ENCODE results near the gene PXDN. TPM values are rescaled to one million over a fixed set of nuclear protein-coding genes. Genes with fewer than 3 reads are reported as not detected.
A peak's percentile ranks its signal among the peaks of the same experiment; 100 is the strongest.

Gene PXDN
- total RNA-seq, 4 donors from 2014 or later, result 26.6 to 254 (median 59.8) TPM

- no peaks in the 10 kb centered on the region for H3K27me3 ChIP-seq
- no peak overlapping the region for H3K4me3 ChIP-seq
- intact Hi-C loops (cut with DNase I; ENCODE audit: low total_unique reads), result no loop called here
- peaks cover 4 to 6% of the 10 kb centered on the region in 2 donors for H3K4me1 ChIP-seq
- TF ChIP-seq CTCF (IDR thresholded peaks at IDR 0.05) (no peak), POLR2A (IDR thresholded peaks at IDR 0.05) (no peak)
- H3K27ac ChIP-seq, result peak overlapping the region in 1 of 2 donors; percentile 68
- no peak for DNase-seq
- H3K36me3 ChIP-seq, result no peaks in the 10 kb centered on the region
- H3K9me3 ChIP-seq, result no peaks in the 10 kb centered on the region
Observed at GRCh38 chr2:1722692-1723091, 21.6 kb downstream of the PXDN start.

GRCh38 chr2:1721706-1722646, 22.3 kb downstream of the PXDN start:
- TF ChIP-seq CTCF (IDR thresholded peaks at IDR 0.05) (no peak), POLR2A (IDR thresholded peaks at IDR 0.05) (no peak)
- Histone ChIP-seq H3K9me3 (no peaks in the 10 kb centered on the region), H3K27me3 (no peaks in the 10 kb centered on the region), H3K36me3 (no peaks in the 10 kb centered on the region), H3K27ac (peak overlapping the region; percentile 68 to 73), H3K4me3 (no peak overlapping the region), H3K4me1 (peaks cover 4 to 6% of the 10 kb centered on the region in 2 donors)
- peak in 1 of 2 donors; percentile 18 for DNase-seq
- intact Hi-C loops (cut with DNase I; ENCODE audit: low total_unique reads), result no loop called here

- peaks cover 4 to 22% of the 10 kb centered on the region in 2 donors for H3K4me1 ChIP-seq
- H3K4me3 ChIP-seq, result no peak overlapping the region
- peak overlapping the region in 1 of 2 donors; percentile 7 for H3K27ac ChIP-seq
- no peaks in the 10 kb centered on the region for H3K36me3 ChIP-seq
- DNase-seq, result no peak
- intact Hi-C loops (cut with DNase I; ENCODE audit: low total_unique reads), result no loop called here
- TF ChIP-seq CTCF (IDR thresholded peaks at IDR 0.05), result no peak
- no peak for TF ChIP-seq POLR2A (IDR thresholded peaks at IDR 0.05)
- H3K9me3 ChIP-seq, result no peaks in the 10 kb centered on the region
- H3K27me3 ChIP-seq, result no peaks in the 10 kb centered on the region
Observed at GRCh38 chr2:1718339-1719220, 25.7 kb downstream of the PXDN start.

- intact Hi-C loops (cut with DNase I; ENCODE audit: low total_unique reads), result no loop called here
- no peak for TF ChIP-seq CTCF (IDR thresholded peaks at IDR 0.05)
- TF ChIP-seq POLR2A (IDR thresholded peaks at IDR 0.05), result no peak
- no peak for DNase-seq
- Histone ChIP-seq H3K36me3 (no peaks in the 10 kb centered on the region), H3K4me3 (no peak overlapping the region), H3K4me1 (peaks cover 4 to 28% of the 10 kb centered on the region in 2 donors), H3K27me3 (no peaks in the 10 kb centered on the region), H3K9me3 (no peaks in the 10 kb centered on the region), H3K27ac (peak overlapping the region; percentile 59 to 67)
Observed at GRCh38 chr2:1717113-1717512, 27.2 kb downstream of the PXDN start.
